Tongue (tissue), 2 donors: ENCODE data around the gene PDZD2. TPM values are rescaled to one million over a fixed set of nuclear protein-coding genes. Genes with fewer than 3 reads are reported as not detected.
"Not testable (repeated sequence)": the region's sequence is repeated elsewhere in the genome, so short reads cannot be mapped to it uniquely, and the experiment has no call there.

Source experiments
- DNase-seq: peaks from one replicate; pipeline ENCODE4 v3.0.0-alpha.2; 2015
- total RNA-seq: library from RNA; depleted of rRNA; stranded (reverse); fragments of >200 nt; gene quantifications from one replicate; pipeline ENCODE4 v1.2.3, GENCODE V29; 2014

PDZD2 gene
- total RNA-seq, 1 donor from 2014 or later: 28.6 TPM

DNA sequence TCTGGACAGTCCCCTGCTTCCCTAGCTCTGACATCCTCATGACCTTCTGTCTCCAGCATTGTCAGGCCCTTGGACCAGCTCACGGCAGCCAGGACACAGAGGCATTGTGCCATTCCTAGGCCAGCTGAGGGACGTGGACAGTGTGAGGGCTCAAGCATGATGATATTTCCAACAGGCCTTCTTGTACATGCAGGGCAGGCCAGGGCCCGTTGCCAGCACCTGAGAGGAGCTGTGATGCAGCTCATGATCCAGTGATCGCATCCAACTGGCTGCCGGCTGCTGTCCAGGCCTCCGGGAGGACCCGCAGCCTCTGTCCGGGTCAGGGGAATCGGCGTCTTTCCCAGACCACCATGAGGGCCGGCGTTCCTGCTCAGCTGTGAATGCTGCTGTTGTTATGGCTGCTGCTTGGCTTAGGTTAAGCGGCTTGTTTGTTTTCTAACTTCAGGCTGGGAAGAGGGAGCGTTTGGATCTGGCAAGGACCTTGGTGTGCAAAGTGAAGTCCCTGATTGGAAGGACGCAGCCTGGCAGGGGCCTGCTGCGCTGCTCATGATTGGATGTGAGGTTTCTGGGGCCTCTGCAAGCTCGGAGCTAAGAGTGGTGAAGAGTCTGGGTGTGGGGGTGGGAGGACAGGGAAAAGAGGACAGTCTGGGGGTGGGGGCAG, 53.8 kb downstream of the PDZD2 start:
- DNase-seq: peak; percentile 77

DNA sequence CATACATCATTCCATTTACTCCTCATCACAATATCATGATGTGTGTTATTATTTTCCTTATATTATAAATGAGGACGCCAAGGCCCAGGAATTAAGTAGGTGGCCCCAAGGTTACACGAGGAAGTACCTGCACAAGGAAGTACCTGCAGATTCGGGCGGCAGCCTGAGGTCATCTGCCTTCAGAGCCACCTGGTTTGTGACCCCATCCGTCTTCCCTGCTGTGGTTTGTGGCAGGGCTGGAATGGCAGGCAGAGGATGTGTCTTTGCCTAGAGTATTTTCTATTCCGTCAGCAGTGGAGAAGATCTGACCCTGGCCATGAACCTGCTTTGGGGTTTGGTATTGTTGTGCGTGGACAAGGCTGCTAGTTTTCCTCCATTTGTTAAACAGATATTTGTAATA, 59.7 kb downstream of the PDZD2 start:
- no peak for DNase-seq

DNA sequence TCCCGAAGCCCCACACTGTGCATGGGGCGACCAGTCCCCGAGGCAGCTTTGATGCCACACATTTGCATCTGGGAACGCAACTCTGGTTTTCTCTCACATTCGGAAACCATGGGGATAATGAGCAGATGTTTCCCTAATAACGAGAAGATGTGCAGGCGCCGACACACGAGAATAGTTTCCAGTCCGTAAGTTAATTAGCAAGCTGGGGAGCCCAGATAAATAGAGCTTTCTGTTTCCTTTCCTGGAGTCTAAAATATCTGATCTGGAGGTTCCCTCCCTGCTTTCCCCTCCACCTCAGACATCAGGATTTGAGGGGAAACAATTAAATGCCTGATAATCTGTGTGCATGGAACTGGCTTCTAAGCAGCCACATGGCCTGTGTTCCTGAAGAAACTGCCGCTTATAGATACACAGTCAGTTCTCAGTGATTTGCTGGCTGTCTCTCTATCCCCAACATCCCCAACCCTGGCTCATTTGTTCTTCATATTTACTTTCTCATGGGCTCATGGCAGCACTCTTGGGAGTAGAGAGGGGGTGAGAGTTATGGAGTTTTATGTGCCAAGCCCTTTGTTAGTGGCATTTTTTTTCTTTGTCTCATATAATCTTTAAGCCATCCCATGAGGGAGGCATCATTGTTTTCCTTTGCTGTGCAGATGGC, 62.8 kb downstream of the PDZD2 start:
- peak; percentile 51 for DNase-seq

DNA sequence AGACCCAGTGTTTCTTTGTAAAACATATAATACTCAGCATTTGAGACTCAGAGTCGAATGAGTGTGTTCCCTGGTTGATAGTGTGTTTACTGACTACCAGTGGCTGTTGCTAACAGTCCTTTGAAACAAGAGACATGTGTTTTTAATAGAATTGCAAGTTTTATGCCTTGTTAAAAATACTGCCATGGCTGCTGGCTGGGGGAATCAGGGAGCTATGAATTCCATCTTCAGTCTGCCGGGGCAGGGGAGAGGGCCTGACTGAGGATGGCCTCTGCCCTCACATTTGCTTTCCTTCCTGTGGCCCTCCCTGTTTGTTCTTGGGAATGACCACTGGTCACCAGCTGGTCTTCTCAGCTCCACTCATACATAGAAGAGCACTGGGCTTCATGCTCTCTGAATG, 63.8 kb downstream of the PDZD2 start:
- peak; percentile 54 for DNase-seq

DNA sequence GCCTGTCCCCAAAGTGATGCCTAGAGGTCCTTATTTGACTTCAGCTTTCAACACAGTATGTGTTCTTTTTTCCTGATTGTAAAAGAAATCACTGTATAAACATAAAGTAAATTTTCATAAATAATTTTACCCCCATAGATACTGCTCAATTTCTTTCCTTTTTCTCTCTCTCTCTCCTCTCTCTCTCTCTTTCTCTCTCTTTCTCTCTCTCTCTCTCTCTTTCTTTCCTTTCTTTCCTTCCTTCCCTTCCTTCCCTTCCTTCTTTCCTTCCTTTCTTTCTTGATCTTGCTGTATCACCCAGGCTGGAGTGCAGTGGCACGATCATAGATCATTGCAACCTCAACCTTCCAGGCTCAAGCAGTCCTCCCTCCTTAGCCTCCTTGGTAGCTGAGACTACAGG, 64.8 kb downstream of the PDZD2 start:
- no peak for DNase-seq

DNA sequence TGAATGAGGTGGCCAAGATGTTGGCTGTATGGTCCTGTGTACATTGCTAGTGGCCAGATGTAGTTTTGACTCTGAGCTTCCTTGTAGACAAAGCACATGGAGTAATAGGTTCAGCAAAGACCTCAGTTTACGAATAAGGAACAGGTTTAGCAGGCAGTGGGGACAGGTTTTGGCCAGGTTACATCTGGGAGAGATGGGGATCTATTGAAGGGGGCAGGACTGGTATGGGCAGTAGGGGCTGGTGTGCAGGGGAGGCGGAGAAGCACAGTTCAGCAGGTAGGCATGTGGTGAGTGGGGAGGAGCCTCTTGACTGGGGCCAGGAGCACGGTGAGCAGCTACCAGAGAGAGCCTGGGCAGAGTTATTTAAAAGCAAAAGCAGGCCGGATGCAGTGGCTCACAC, 67.3 kb downstream of the PDZD2 start:
- DNase-seq: no peak

DNA sequence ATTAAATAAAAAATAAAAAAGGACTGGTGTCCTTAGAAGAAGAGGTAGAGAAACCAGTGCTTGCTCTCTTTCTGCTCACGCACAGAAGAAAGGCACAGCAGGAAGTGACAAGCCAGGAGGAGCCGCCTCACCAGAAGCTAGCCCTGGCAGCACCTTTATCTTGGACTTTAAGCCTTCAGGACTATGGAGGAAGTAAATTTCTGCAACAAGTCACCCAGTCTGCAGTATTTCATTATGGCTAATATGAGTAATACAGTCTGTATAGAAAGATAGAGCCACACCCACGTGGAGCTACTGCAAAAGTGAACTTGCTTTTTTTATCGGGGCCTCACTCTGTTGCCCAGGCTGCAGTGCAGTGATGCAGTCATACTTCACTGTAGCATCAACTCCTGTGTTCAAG, 68.4 kb downstream of the PDZD2 start:
- no peak for DNase-seq

DNA sequence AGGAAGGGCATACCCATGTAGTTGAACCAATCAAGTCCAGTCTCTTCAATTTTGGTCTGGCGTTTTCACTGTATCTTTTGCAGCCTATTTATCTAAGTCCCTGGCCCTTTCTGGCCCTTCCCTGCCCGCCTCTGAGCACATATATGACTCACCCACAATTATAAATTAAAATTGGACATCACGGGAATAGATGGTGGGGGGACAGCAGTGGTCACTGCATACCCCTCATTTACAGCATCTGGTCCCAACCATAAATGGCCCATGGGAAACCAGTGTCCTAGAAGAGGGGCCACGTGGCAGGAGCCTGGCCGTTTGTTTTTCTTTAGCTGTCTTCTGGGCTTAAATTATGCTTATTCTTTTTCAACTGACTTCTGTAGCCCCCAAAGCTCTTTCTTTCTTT, 69.2 kb downstream of the PDZD2 start:
- DNase-seq: no peak

DNA sequence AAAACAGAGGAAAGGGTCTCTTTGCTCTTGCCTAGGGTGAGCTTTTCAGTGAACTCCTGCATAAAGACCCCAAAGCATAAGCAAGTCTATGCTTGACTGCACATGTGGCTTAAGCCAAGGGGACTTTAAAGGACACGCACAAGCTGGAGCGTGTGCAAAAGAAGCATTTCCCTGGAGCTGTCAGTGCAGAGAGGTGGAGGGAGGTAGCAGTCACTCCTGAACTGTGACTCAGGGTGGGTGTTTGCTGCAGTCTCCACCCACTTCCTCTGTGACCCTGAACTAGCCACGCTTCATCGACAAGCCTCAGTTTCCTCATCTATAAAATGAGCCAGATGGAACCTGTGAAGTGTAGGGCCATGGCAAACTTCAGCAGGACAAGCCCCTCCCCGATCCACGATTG, 72.4 kb downstream of the PDZD2 start:
- no peak for DNase-seq

DNA sequence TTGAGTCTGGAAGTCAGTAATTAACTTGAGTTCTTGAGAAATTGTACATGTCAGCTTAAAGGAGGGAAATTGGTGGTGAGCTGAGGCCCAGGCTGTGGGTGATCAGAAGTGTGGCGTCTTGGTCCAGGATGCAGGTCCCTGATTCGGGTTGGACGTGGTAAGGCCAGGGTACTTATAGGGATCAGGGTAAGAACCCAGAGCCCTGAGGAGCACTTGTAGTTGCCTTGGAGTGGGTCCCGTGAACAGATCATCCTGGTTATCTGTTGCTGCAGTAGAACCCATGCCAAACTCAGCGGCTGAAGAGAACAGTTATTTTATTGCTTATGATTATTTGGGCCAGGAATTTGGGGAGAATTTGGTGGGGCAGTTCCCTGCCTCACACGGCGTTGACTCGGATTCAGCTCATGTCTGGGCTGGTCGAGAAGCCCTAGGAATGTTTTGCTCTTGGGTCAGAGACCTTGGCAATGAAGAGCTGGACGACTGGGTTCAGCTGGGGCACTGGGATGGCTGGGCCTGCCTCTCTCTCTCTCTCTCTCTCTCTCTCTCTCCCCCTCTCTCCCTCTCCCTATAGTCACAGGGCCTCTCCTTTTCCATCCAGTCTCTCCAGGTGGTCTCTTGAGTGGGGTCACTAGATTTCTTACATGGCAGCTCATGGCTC, 73.1 kb downstream of the PDZD2 start:
- DNase-seq: no peak

DNA sequence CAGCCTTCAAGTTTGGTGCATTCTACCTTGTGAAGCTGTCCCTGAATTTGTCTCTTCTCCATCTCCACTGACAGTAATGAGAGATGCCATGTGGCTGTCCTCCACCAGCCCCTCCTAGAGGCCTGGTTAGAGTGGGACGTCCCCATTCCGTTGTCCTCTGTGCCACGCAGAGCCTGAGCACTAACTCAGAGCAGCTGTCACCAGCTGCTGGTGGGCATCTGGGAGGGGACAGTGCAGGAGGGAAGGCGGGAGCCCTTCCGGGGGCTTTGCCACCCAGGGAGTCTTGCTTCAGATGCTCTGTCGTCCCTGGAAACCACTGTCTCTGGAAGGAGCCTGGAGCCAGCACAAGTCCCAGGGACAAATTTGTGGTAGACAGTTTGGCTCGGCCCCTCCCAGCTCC, 78.6 kb downstream of the PDZD2 start:
- DNase-seq: peak; percentile 91

DNA sequence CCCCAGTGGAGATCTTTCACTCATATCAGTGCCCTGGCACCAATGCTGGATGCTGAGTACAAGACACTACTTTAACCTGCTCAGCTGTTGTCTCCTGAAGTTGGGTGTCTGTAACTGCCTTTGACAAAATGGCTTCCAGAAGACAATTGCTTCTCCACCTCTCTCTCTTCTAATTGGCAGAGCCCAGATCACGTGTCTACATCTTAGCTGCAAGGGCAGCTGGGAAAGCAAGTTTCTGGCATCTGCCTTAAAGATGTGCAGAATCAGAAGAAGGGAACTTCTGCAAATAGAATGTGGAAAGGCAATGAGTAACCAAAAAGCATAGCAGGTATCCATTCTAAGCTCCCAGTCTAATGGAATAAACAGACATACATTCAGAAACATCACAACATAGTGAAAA, 81.1 kb downstream of the PDZD2 start:
- no peak for DNase-seq

DNA sequence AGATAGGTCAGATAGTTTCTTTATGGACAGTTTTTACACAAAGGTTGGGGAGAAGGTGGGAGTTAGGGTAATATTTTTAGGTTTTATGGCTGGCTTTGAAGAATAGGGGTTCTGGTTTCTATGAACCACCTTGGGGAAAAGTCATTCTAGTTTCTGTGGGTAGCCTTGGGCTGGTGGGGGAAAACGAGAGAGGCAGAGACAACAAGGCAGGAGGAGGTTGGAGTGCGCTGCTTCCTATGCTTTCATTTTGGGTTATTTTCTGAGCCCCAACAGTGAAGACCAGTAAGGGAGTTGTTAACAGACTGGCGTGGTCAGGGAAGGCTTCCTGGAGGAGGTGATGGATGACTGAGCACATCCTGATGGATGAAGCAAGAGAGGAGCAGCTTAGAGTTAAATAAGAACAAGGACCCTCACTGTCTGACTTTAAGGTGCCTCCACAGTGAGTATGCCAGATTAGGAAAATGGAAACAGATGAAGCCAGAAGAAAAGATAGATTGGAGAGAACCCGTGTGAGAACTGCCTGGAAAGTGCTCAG, 81.9 kb downstream of the PDZD2 start:
- DNase-seq: no peak

DNA sequence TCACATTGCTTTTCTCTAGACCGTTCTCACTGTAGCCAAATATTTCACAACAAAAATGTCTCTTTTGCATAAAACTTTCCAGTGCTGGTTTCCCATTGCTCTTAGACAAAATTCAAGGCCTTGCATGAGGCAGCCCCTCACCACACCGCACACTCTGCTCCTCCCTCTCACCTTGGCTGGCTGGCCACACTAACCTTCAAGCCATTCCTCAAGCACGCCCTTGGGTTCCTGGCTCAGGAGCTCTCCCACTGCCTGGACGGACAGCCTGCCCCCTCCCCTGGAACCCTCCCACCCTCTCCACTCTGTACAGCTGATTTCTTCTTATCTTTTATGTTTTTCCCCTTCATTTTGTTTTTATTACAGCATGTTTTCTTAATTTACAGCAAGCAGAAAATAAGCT, 83.2 kb downstream of the PDZD2 start:
- DNase-seq: no peak

DNA sequence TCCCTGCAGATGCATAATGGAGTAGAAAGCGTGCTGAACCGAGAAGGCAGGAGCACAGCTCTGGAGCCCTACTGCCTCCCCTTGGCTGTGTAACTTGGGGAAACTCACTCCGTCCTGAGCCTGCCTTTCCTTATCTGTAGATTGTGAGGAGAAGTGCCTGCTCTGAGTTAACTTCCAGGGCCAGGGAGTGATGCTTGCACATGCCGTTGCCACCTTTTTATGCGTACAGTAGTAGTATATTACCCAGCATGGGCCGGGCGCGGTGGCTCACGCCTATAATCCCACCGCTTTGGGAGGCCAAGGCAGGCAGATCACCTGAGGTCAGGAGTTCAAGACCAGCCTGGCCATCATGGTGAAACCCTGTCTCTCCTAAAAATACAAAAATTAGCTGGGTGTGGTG, 87.1 kb downstream of the PDZD2 start:
- DNase-seq: no peak

DNA sequence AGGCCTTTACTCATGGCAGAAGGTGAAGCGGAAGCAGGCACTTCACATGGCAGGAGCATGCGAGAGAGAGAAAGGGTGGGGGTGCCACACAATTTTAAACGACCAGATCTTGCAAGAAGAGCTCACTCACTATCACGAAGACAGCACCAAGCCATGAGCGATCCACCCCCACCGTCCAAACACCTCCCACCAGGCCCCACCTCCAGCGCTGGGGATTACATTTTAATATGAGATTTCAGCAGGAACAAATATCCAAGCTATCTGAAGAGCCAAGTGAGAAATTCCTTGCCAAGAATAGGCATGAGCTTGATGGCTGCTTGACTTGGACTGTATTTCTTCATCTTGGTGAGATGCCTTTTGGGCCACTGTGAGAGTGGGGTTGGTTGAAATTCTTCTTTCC, 88.0 kb downstream of the PDZD2 start:
- DNase-seq: no peak

DNA sequence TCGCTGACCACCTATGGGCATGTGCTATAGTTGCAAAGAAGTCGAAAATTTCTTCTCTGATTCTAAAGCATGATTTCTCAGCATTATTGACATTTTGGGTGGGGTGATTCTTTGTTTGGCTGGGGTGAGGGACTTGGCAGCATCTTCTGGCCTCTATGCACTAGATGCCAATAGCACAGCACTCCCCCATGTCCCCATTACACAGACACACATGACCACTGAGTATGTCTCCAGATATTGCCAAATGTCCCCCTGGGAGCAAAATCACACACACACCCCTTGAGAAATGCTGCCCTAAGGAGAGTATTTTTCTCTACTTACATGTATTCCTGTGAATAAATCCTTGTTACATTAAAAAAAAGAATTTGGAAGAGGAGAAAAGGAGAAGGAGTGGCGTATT, 89.1 kb downstream of the PDZD2 start:
- DNase-seq: no peak

DNA sequence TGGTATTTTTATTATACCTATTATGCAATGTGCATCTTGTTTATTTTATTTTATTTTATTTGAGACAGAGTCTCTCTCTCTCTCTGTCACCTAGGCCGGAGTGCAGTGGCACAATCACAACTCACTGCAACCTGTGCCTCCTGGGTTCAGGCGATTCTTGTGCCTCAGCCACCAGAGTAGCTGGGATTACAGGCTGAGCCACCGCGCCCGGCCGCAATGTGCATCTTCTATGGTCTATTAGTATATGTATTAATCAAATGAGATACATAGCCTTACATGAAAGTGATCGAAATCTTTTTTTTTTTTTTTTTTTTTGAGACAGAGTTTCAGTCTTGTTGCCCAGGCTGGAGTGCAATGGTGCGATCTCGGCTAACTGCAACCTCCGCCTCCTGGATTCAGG, 89.9 kb downstream of the PDZD2 start:
- DNase-seq: not testable (repeated sequence)

DNA sequence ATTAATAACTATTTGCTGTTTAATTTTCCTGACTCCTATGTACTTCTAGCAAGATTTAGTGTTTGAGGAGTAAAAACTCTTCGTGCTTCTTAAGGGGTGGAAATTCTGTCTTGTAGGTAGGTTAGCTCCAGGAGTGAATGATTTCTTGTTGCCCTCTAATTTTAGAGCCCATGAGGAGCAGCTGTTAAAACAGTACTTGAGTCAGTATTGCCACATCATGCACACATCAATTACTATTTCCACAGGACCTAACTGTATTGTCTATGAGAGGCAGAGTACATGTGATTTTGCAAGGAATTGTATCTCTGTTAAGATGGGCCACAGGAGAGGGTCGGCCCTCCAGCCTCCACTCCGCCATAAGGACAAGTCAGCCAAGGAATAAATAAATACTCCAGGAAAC, 91.2 kb downstream of the PDZD2 start:
- DNase-seq: no peak

DNA sequence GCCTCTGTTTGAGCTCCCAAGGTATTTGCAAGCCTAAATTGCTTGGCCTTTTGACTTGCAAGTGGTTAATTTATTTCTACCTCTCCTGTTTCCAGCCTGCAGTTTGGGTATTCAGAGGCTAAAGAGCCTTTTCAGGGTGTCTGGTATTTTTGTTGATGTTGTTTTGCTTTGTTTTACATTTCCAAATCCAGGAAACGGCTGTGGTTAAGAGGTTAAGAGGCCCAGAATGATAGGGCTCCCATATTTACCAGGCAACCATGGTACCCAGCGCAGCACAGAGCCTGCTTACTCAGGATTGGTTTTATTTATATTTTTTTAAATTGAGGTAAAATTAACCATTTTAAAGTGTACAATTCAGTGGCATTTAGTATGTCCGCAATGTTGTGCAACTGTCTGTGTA, 92.1 kb downstream of the PDZD2 start:
- no peak for DNase-seq

DNA sequence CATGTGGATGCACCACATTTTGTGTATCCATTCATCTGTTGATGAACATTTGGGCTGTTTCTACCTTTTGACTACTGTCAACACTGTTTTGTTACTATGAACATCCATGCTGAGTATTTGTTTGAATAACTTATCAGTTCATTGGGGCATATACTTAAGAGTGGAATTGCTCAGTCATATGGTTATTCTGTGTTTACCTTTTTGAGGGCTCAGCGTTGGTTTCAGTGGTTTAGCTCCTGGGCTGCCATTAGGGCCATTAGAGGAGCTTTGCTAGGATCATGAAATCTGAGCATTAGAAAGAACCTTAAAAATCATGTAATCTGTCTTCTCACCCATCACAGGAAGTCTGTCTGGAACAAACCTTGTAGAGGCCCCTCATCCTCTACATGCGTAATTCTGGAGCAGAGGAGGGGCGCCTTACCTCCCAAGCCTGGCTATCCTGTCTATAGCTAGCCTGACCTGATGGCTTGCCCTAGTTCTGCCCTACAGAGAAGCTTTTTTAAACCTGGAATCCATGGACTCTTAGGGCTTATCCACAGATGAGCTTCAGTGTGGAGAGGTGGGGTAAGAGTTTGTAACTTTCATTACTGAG, 92.9 kb downstream of the PDZD2 start:
- DNase-seq: no peak

DNA sequence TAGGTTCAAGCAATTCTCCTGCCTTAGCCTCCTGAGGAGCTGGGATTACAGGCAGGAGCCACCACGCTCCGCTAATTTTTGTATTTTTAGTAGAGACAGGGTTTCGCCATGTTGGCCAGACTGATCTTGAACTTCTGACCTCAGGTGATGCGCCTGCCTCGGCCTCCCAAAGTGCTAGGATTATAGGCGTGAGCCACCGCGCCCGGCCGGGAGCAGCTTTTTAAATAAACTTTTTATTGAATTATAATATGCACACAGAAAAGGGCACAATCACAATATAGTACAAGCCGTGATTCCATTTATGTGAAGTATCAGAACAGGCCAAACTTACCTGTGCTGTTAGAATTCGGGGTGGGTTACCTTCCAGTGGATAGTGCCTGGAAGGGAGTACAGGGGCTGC, 93.9 kb downstream of the PDZD2 start:
- not testable (repeated sequence) for DNase-seq

DNA sequence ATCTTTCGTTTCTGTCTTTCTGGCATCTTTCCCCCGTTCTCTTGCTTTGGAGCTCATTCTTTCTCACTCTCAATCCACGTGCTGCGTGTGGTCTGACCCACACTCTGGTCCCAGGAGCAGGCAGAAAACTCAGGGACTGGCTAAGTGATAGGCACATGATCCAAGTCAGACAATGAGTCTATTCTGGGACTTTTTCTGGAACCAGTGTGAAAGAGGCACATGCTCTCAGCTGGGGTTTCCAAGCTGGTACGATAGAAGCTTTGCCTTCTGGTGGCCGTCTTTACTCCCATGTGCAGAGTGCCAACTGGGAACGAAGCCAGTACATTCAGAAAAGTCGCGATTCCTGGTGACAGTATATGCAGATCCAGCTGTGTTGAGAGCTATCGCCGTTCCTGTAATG, 94.4 kb downstream of the PDZD2 start:
- peak; percentile 32 for DNase-seq
